Measurements from ENCODE around the gene TFF1. TPM values are rescaled to one million over a fixed set of nuclear protein-coding genes. Genes with fewer than 3 reads are reported as not detected.
A peak's percentile ranks its signal among the peaks of the same experiment; 100 is the strongest.

The TFF1 gene
- total RNA-seq, 3 donors from 2014 or later: 0.98 to 4.4 TPM; not detected in 1

DNA sequence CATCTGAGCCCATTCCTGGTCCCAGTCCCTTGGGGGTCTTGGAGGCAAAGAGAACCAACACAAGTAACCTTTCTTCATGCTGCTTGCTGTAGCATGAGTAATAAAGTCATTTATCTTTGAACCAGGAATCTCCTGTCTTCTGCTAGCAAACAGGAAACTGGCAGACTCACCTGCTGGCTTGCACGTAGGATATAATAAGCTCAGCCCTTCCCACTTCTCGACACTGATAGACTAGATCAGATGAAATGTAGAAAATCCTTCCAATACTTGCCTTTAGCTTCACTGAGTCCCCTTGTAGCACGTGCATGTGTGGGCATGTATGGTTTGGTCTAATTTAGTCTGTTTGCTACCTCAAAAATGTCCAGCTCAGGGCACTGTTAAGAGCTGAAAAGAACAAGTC, 9.0 kb downstream of the TFF1 start:
- Histone ChIP-seq H3K4me3 (no peak overlapping the region), H3K27me3 (no peaks in the 10 kb centered on the region), H3K36me3 (no peaks in the 10 kb centered on the region), H3K4me1 (no peaks in the 10 kb centered on the region), H3K27ac (no peak overlapping the region), H3K9me3 (peaks cover 8 to 11% of the 10 kb centered on the region in 2 donors)
- no peak for DNase-seq (ENCODE audit: low spot score in 2 of 2)
- TF ChIP-seq, protein P1, sequence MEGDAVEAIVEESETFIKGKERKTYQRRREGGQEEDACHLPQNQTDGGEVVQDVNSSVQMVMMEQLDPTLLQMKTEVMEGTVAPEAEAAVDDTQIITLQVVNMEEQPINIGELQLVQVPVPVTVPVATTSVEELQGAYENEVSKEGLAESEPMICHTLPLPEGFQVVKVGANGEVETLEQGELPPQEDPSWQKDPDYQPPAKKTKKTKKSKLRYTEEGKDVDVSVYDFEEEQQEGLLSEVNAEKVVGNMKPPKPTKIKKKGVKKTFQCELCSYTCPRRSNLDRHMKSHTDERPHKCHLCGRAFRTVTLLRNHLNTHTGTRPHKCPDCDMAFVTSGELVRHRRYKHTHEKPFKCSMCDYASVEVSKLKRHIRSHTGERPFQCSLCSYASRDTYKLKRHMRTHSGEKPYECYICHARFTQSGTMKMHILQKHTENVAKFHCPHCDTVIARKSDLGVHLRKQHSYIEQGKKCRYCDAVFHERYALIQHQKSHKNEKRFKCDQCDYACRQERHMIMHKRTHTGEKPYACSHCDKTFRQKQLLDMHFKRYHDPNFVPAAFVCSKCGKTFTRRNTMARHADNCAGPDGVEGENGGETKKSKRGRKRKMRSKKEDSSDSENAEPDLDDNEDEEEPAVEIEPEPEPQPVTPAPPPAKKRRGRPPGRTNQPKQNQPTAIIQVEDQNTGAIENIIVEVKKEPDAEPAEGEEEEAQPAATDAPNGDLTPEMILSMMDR (IDR thresholded peaks at IDR 0.05): no peak
- TF ChIP-seq POLR2A (IDR thresholded peaks at IDR 0.05) (no peak), POLR2AphosphoS5 (IDR thresholded peaks at IDR 0.05) (no peak)
- intact Hi-C loops (cut with DNase I; ENCODE audit: low total_unique reads): no loop called here

DNA sequence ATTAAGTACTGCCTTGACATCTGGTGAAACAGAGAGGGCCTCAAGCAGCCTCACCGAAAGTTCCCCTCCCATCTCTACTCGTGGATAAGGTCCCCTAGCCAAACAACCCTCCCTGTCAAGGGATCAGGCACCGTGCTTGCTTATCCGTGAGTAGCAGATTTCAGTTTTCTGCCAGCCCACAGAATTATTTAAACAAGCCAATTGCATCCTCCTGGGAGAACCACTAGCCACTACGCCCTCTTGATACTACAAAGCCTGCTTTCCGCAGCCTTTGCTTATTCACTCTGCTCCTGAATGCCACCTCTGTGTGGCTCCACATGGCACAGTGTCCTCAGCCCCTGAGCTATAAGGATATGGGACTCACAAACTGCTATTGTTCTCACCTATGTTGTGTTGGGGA, 9.7 kb downstream of the TFF1 start:
- Histone ChIP-seq H3K27me3 (no peaks in the 10 kb centered on the region), H3K4me1 (no peaks in the 10 kb centered on the region), H3K27ac (no peak overlapping the region), H3K36me3 (no peaks in the 10 kb centered on the region), H3K9me3 (peaks cover 8 to 11% of the 10 kb centered on the region in 2 donors), H3K4me3 (no peak overlapping the region)
- peak in 1 of 2 donors; percentile 2 for DNase-seq (ENCODE audit: low spot score in 2 of 2)
- TF ChIP-seq POLR2A (IDR thresholded peaks at IDR 0.05) (no peak), POLR2AphosphoS5 (IDR thresholded peaks at IDR 0.05) (no peak)
- TF ChIP-seq, protein P1 (IDR thresholded peaks at IDR 0.05): no peak
- intact Hi-C loops (cut with DNase I; ENCODE audit: low total_unique reads): no loop called here

DNA sequence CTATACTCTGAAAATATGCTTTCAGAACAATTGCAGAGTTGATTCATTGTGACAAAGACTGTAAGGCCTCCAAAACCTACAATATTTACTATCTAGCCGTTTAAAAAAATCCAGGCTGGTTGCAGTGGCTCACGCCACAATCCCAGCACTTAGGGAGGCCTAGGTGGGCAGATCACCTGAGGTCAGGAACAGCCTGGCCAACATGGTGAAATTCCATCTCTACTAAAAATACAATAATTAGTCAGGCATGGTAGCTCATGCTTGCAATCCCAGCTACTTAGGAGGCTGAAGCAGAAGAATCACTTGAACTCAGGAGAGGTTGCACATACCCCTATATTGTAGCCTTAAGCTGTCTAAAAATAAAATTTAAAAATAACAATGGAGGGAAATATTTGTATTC, 10.3 kb downstream of the TFF1 start:
- H3K4me3 ChIP-seq: no peak overlapping the region
- no peak overlapping the region for H3K27ac ChIP-seq
- H3K9me3 ChIP-seq: peaks cover 8 to 11% of the 10 kb centered on the region in 2 donors
- H3K4me1 ChIP-seq: no peaks in the 10 kb centered on the region
- H3K27me3 ChIP-seq: no peaks in the 10 kb centered on the region
- H3K36me3 ChIP-seq: no peaks in the 10 kb centered on the region
- intact Hi-C loops (cut with DNase I; ENCODE audit: low total_unique reads): no loop called here
- TF ChIP-seq, protein P1 (IDR thresholded peaks at IDR 0.05): no peak
- no peak for TF ChIP-seq POLR2A (IDR thresholded peaks at IDR 0.05)
- TF ChIP-seq POLR2AphosphoS5 (IDR thresholded peaks at IDR 0.05): no peak
- no peak for DNase-seq (ENCODE audit: low spot score in 2 of 2)

DNA sequence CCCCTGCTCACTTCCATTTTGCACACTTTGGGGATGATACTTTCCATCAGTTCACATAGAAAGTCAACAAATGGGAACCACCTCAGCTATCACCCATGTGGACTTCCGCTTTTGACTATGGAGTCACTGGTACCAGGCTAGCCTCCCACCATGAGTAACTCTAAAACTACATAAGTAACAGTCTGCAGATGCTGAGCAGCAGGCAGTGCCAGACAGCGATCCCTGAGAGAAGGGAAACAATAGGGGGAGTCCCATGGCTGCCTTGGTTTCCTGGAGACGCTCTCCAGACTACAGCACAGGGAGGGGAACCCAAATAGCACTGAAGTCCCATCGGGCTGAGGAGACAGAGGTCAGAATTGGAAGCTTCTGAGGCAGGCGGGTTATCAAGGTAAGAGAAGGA, 12.7 kb downstream of the TFF1 start:
- no peaks in the 10 kb centered on the region for H3K4me1 ChIP-seq
- no peak overlapping the region for H3K27ac ChIP-seq
- no peak for DNase-seq (ENCODE audit: low spot score in 2 of 2)
- H3K27me3 ChIP-seq: no peaks in the 10 kb centered on the region
- intact Hi-C loops (cut with DNase I; ENCODE audit: low total_unique reads): no loop called here
- H3K36me3 ChIP-seq: no peaks in the 10 kb centered on the region
- H3K9me3 ChIP-seq: peaks cover 0 to 6% of the 10 kb centered on the region in 2 donors
- H3K4me3 ChIP-seq: no peak overlapping the region
- TF ChIP-seq POLR2AphosphoS5 (IDR thresholded peaks at IDR 0.05): no peak
- no peak for TF ChIP-seq POLR2A (IDR thresholded peaks at IDR 0.05)
- TF ChIP-seq, protein P1 (IDR thresholded peaks at IDR 0.05): no peak

DNA sequence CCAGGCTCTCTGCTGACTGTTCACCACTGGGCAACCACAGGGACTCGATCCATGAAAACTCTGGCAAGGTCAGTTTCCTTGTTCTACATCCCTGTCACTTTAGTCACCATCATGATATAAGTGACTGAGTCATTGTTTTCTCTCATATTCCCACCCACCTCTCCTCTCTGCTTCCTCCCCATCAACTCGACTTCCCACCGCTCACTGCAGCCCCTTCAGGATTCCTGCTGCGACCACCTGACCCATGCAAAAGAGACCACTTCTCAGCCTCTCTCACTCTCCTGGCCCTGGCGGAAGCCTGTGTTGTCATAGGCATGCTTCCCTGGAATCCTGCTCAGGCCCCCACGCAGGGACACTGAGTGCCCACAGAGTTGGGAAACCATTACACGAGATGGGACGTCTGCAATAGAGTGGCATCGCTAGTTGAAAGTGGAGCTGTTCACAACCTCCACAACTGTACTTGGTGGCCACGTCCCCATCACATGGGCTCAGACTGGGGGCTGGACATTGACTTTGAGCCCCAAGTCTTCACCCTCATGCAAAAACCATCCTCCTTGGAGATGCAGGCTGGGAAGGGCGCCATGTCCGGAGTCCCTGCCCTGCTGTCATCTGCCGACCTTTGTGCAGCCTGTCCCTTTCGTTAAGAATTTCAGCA, 13.8 kb downstream of the TFF1 start:
- Histone ChIP-seq H3K27me3 (no peaks in the 10 kb centered on the region), H3K27ac (no peak overlapping the region), H3K4me3 (no peak overlapping the region), H3K36me3 (no peaks in the 10 kb centered on the region), H3K4me1 (no peaks in the 10 kb centered on the region), H3K9me3 (peaks cover 0 to 6% of the 10 kb centered on the region in 2 donors)
- no peak for DNase-seq (ENCODE audit: low spot score in 2 of 2)
- intact Hi-C loops (cut with DNase I; ENCODE audit: low total_unique reads): no loop called here
- TF ChIP-seq POLR2AphosphoS5 (IDR thresholded peaks at IDR 0.05): no peak
- TF ChIP-seq POLR2A (IDR thresholded peaks at IDR 0.05): no peak
- TF ChIP-seq, protein P1 (IDR thresholded peaks at IDR 0.05): no peak
